Measurements from ENCODE around the gene ORC3.
A peak's percentile ranks its signal among the peaks of the same experiment; 100 is the strongest.

The ORC3 gene

GRCh38 chr6:87572021-87572420 is 17.9 kb upstream of the ORC3 start:
- H3K9ac ChIP-seq (ENCODE audit: low read length) = no peak overlapping the region
- no peak overlapping the region for H3K27ac ChIP-seq (ENCODE audit: low read length)
- H3K4me3 ChIP-seq (ENCODE audit: low read length) = no peak overlapping the region
- no peaks in the 10 kb centered on the region for H3K9me3 ChIP-seq (ENCODE audit: control insufficient read depth, low read depth, low read length)
- peaks cover 7% of the 10 kb centered on the region for H3K36me3 ChIP-seq (ENCODE audit: control insufficient read depth, low read depth, low read length)
- peaks cover 3% of the 10 kb centered on the region for H3K4me1 ChIP-seq (ENCODE audit: control insufficient read depth, low read depth, low read length)
- H3K27me3 ChIP-seq (ENCODE audit: control insufficient read depth, insufficient read depth, low read length) = no peaks in the 10 kb centered on the region

DNA sequence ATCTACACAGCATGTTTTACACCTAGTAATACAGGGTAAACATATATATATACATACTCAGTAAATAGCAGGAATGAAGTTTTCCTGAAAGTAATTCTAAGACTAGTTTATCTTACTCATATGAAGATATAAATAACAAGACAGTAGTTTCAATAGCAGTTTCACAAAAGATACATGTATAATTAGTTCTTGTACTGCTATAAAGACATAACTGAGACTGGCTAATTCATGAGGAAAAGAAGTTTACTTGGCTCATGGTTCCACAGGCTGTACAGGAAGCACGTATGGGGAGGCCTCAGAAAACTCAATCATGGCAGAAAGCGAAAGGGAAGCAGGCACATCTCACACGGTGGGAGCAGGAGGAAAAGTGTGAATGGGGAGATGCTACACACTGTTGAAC is 17.1 kb upstream of the ORC3 start:
- H3K27ac ChIP-seq (ENCODE audit: low read length) = no peak overlapping the region
- H3K9me3 ChIP-seq (ENCODE audit: control insufficient read depth, low read depth, low read length) = no peaks in the 10 kb centered on the region
- H3K9ac ChIP-seq (ENCODE audit: low read length) = no peak overlapping the region
- no peak overlapping the region for H3K4me3 ChIP-seq (ENCODE audit: low read length)
- H3K36me3 ChIP-seq (ENCODE audit: control insufficient read depth, low read depth, low read length) = peaks cover 14% of the 10 kb centered on the region
- no peaks in the 10 kb centered on the region for H3K27me3 ChIP-seq (ENCODE audit: control insufficient read depth, insufficient read depth, low read length)
- H3K4me1 ChIP-seq (ENCODE audit: control insufficient read depth, low read depth, low read length) = peaks cover 3% of the 10 kb centered on the region

GRCh38 chr6:87573307-87574024 is 16.5 kb upstream of the ORC3 start:
- no peak overlapping the region for H3K4me3 ChIP-seq (ENCODE audit: low read length)
- H3K36me3 ChIP-seq (ENCODE audit: control insufficient read depth, low read depth, low read length) = peaks cover 14% of the 10 kb centered on the region
- H3K9me3 ChIP-seq (ENCODE audit: control insufficient read depth, low read depth, low read length) = no peaks in the 10 kb centered on the region
- no peak overlapping the region for H3K27ac ChIP-seq (ENCODE audit: low read length)
- peaks cover 3% of the 10 kb centered on the region for H3K4me1 ChIP-seq (ENCODE audit: control insufficient read depth, low read depth, low read length)
- H3K27me3 ChIP-seq (ENCODE audit: control insufficient read depth, insufficient read depth, low read length) = no peaks in the 10 kb centered on the region
- no peak overlapping the region for H3K9ac ChIP-seq (ENCODE audit: low read length)

DNA sequence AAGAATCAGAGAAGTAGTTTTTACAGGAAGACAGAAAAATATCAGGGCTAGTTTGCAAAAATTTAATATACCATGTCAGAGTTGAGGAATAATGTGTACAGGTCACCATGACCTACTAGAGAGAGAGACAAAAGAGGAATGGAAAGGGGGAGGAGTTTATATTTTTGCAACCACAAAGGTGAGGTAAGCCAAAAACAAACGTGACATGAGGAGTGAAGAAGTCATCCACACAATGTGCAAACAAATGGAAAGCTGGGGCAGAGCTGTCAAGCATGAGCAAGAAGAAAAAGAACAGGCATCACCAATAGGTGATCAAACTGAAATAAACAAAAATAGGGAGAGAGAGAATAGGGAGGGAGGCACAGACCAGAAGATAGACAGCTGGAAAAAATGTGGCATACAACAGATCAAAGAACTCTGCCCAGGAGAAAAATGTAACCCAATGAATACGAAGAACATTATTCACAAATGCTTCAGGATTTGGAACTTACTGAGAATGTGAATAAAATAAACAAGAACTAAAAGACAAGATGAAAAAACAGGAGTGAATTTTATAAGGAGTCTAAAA is 15.6 kb upstream of the ORC3 start:
- Histone ChIP-seq H3K9me3 (ENCODE audit: control insufficient read depth, low read depth, low read length) (no peaks in the 10 kb centered on the region), H3K27me3 (ENCODE audit: control insufficient read depth, insufficient read depth, low read length) (no peaks in the 10 kb centered on the region), H3K36me3 (ENCODE audit: control insufficient read depth, low read depth, low read length) (peaks cover 9% of the 10 kb centered on the region), H3K9ac (ENCODE audit: low read length) (no peak overlapping the region), H3K4me1 (ENCODE audit: control insufficient read depth, low read depth, low read length) (peaks cover 7% of the 10 kb centered on the region), H3K4me3 (ENCODE audit: low read length) (no peak overlapping the region), H3K27ac (ENCODE audit: low read length) (no peak overlapping the region)

- Histone ChIP-seq H3K9me3 (ENCODE audit: control insufficient read depth, low read depth, low read length) (no peaks in the 10 kb centered on the region), H3K36me3 (ENCODE audit: control insufficient read depth, low read depth, low read length) (peaks cover 7% of the 10 kb centered on the region), H3K27me3 (ENCODE audit: control insufficient read depth, insufficient read depth, low read length) (no peaks in the 10 kb centered on the region), H3K27ac (ENCODE audit: low read length) (no peak overlapping the region), H3K4me3 (ENCODE audit: low read length) (no peak overlapping the region), H3K9ac (ENCODE audit: low read length) (no peak overlapping the region), H3K4me1 (ENCODE audit: control insufficient read depth, low read depth, low read length) (peaks cover 9% of the 10 kb centered on the region)
Observed at GRCh38 chr6:87575423-87575822, 14.5 kb upstream of the ORC3 start.

- H3K4me3 ChIP-seq (ENCODE audit: low read length) = no peak overlapping the region
- H3K27ac ChIP-seq (ENCODE audit: low read length) = no peak overlapping the region
- H3K9me3 ChIP-seq (ENCODE audit: control insufficient read depth, low read depth, low read length) = no peaks in the 10 kb centered on the region
- no peaks in the 10 kb centered on the region for H3K27me3 ChIP-seq (ENCODE audit: control insufficient read depth, insufficient read depth, low read length)
- no peak overlapping the region for H3K9ac ChIP-seq (ENCODE audit: low read length)
- H3K36me3 ChIP-seq (ENCODE audit: control insufficient read depth, low read depth, low read length) = peaks cover 21% of the 10 kb centered on the region
- H3K4me1 ChIP-seq (ENCODE audit: control insufficient read depth, low read depth, low read length) = peaks cover 6% of the 10 kb centered on the region
Observed at GRCh38 chr6:87583822-87584221, 6.1 kb upstream of the ORC3 start.

- no peak overlapping the region for H3K9ac ChIP-seq (ENCODE audit: low read length)
- no peaks in the 10 kb centered on the region for H3K9me3 ChIP-seq (ENCODE audit: control insufficient read depth, low read depth, low read length)
- no peak overlapping the region for H3K27ac ChIP-seq (ENCODE audit: low read length)
- H3K36me3 ChIP-seq (ENCODE audit: control insufficient read depth, low read depth, low read length) = peaks cover 15% of the 10 kb centered on the region
- no peaks in the 10 kb centered on the region for H3K27me3 ChIP-seq (ENCODE audit: control insufficient read depth, insufficient read depth, low read length)
- peaks cover 5% of the 10 kb centered on the region for H3K4me1 ChIP-seq (ENCODE audit: control insufficient read depth, low read depth, low read length)
- no peak overlapping the region for H3K4me3 ChIP-seq (ENCODE audit: low read length)
Observed at GRCh38 chr6:87586371-87587077, 3.4 kb upstream of the ORC3 start.

- H3K36me3 ChIP-seq (ENCODE audit: control insufficient read depth, low read depth, low read length) = peaks cover 7% of the 10 kb centered on the region
- H3K27me3 ChIP-seq (ENCODE audit: control insufficient read depth, insufficient read depth, low read length) = no peaks in the 10 kb centered on the region
- peaks cover 5% of the 10 kb centered on the region for H3K4me1 ChIP-seq (ENCODE audit: control insufficient read depth, low read depth, low read length)
- peak overlapping the region; percentile 95 for H3K9ac ChIP-seq (ENCODE audit: low read length)
- H3K4me3 ChIP-seq (ENCODE audit: low read length) = peak overlapping the region; percentile 95
- no peaks in the 10 kb centered on the region for H3K9me3 ChIP-seq (ENCODE audit: control insufficient read depth, low read depth, low read length)
- no peak overlapping the region for H3K27ac ChIP-seq (ENCODE audit: low read length)
Observed at GRCh38 chr6:87588756-87589407, 1.1 kb upstream of the ORC3 start.

- H3K9me3 ChIP-seq (ENCODE audit: control insufficient read depth, low read depth, low read length) = no peaks in the 10 kb centered on the region
- peak overlapping the region; percentile 95 for H3K4me3 ChIP-seq (ENCODE audit: low read length)
- no peaks in the 10 kb centered on the region for H3K27me3 ChIP-seq (ENCODE audit: control insufficient read depth, insufficient read depth, low read length)
- H3K36me3 ChIP-seq (ENCODE audit: control insufficient read depth, low read depth, low read length) = peaks cover 20% of the 10 kb centered on the region
- H3K9ac ChIP-seq (ENCODE audit: low read length) = peak overlapping the region; percentile 95
- peak overlapping the region; percentile 52 for H3K27ac ChIP-seq (ENCODE audit: low read length)
- peaks cover 5% of the 10 kb centered on the region for H3K4me1 ChIP-seq (ENCODE audit: control insufficient read depth, low read depth, low read length)
Observed at GRCh38 chr6:87590417-87590880, 514 bp downstream of the ORC3 start.

DNA sequence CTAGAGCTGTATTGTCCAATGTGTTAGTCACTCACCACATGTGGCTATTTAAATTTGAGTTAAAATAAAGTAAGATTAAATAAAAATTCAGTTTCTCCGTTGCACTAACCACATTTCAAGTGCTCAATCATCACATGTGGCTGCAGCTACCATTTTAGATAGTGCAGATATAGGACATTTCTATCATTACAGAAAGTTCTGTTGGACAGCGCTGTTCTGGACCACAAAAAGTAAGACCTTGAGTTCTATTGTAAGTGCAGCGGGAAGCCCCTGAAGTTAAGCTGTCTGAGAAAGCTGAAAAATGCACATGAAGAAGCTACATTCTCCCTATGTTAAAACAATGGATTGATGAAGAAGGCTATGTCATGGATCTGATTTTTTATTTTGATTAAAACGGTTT is 1.1 kb downstream of the ORC3 start:
- Histone ChIP-seq H3K27ac (ENCODE audit: low read length) (no peak overlapping the region), H3K27me3 (ENCODE audit: control insufficient read depth, insufficient read depth, low read length) (no peaks in the 10 kb centered on the region), H3K36me3 (ENCODE audit: control insufficient read depth, low read depth, low read length) (peaks cover 22% of the 10 kb centered on the region)

GRCh38 chr6:87600576-87600975 is 10.6 kb downstream of the ORC3 start:
- H3K9me3 ChIP-seq (ENCODE audit: control insufficient read depth, low read depth, low read length) = no peaks in the 10 kb centered on the region
- no peak overlapping the region for H3K27ac ChIP-seq (ENCODE audit: low read length)
- no peak overlapping the region for H3K9ac ChIP-seq (ENCODE audit: low read length)
- H3K4me3 ChIP-seq (ENCODE audit: low read length) = no peak overlapping the region
- H3K4me1 ChIP-seq (ENCODE audit: control insufficient read depth, low read depth, low read length) = peaks cover 20% of the 10 kb centered on the region
- H3K27me3 ChIP-seq (ENCODE audit: control insufficient read depth, insufficient read depth, low read length) = no peaks in the 10 kb centered on the region
- peaks cover 14% of the 10 kb centered on the region for H3K36me3 ChIP-seq (ENCODE audit: control insufficient read depth, low read depth, low read length)

More for the DNA sequence above, 1.1 kb downstream of the ORC3 start:
- no peaks in the 10 kb centered on the region for H3K9me3 ChIP-seq (ENCODE audit: control insufficient read depth, low read depth, low read length)
- peak overlapping the region; percentile 95 for H3K4me3 ChIP-seq (ENCODE audit: low read length)
- peaks cover 5% of the 10 kb centered on the region for H3K4me1 ChIP-seq (ENCODE audit: control insufficient read depth, low read depth, low read length)
- H3K9ac ChIP-seq (ENCODE audit: low read length) = peak overlapping the region; percentile 95
